HG03064 (cell line): Measurements from ENCODE around the gene OR52B6.
"Not testable (repeated sequence)": the region's sequence is repeated elsewhere in the genome, so short reads cannot be mapped to it uniquely, and the experiment has no call there.

Experiments used
- ATAC-seq: cut with Tn5 transposase; IDR thresholded peaks from one replicate; pipeline ENCODE4 v1.9.1; 2021; ENCODE audit warnings: low read depth; ENCODE audit not compliant: unreplicated experiment

The OR52B6 gene

GRCh38 chr11:5592615-5593014 lies 11.9 kb downstream of the OR52B6 start:
- no peak for ATAC-seq

- ATAC-seq = no peak
Measured at GRCh38 chr11:5593146-5593545, 12.5 kb downstream of the OR52B6 start.

GRCh38 chr11:5596607-5597201 lies 16.0 kb downstream of the OR52B6 start, which contains the start of gene TRIM6:
TSS of gene TRIM6 (plus strand) at chr11:5596637. CDS start at chr11:5596898, 261 bp downstream.
- peak; percentile 57 for ATAC-seq

GRCh38 chr11:5597953-5598352 lies 17.3 kb downstream of the OR52B6 start:
- ATAC-seq = no peak

GRCh38 chr11:5600374-5600851 lies 19.7 kb downstream of the OR52B6 start:
- peak; percentile 73 for ATAC-seq

GRCh38 chr11:5602791-5603190 lies 22.1 kb downstream of the OR52B6 start:
- not testable (repeated sequence) for ATAC-seq

- ATAC-seq = no peak
Measured at GRCh38 chr11:5603326-5603725, 22.6 kb downstream of the OR52B6 start.

- no peak for ATAC-seq
Measured at GRCh38 chr11:5604896-5605295, 24.2 kb downstream of the OR52B6 start.

- no peak for ATAC-seq
Measured at GRCh38 chr11:5605849-5606248, 25.2 kb downstream of the OR52B6 start.

GRCh38 chr11:5608808-5609207 lies 28.1 kb downstream of the OR52B6 start:
- no peak for ATAC-seq

- ATAC-seq = no peak
Measured at GRCh38 chr11:5610446-5610845, 29.8 kb downstream of the OR52B6 start.

- ATAC-seq = no peak
Measured at GRCh38 chr11:5611627-5612026, 30.9 kb downstream of the OR52B6 start.

GRCh38 chr11:5618807-5619206 lies 38.1 kb downstream of the OR52B6 start:
- ATAC-seq = no peak

GRCh38 chr11:5620651-5621521 lies 40.2 kb downstream of the OR52B6 start:
- no peak for ATAC-seq

GRCh38 chr11:5621580-5621979 lies 40.9 kb downstream of the OR52B6 start:
- no peak for ATAC-seq

GRCh38 chr11:5622802-5623201 lies 42.1 kb downstream of the OR52B6 start:
- ATAC-seq = no peak

- ATAC-seq = peak; percentile 98
Measured at GRCh38 chr11:5624489-5625279, 44.0 kb downstream of the OR52B6 start, which contains the start of gene TRIM34. TSS of gene TRIM34 (plus strand) at chr11:5625001. CDS start at chr11:5632332, 7,331 bp downstream.

- ATAC-seq = no peak
Measured at GRCh38 chr11:5625281-5625680, 44.6 kb downstream of the OR52B6 start.

- ATAC-seq = no peak
Measured at GRCh38 chr11:5626196-5626595, 45.5 kb downstream of the OR52B6 start.

GRCh38 chr11:5631417-5631816 lies 50.7 kb downstream of the OR52B6 start:
- peak; percentile 19 for ATAC-seq
